ENCODE measurements around the gene SFTPA2.
"Not testable (repeated sequence)": the region's sequence is repeated elsewhere in the genome, so short reads cannot be mapped to it uniquely, and the experiment has no call there.

SFTPA2 gene

DNA sequence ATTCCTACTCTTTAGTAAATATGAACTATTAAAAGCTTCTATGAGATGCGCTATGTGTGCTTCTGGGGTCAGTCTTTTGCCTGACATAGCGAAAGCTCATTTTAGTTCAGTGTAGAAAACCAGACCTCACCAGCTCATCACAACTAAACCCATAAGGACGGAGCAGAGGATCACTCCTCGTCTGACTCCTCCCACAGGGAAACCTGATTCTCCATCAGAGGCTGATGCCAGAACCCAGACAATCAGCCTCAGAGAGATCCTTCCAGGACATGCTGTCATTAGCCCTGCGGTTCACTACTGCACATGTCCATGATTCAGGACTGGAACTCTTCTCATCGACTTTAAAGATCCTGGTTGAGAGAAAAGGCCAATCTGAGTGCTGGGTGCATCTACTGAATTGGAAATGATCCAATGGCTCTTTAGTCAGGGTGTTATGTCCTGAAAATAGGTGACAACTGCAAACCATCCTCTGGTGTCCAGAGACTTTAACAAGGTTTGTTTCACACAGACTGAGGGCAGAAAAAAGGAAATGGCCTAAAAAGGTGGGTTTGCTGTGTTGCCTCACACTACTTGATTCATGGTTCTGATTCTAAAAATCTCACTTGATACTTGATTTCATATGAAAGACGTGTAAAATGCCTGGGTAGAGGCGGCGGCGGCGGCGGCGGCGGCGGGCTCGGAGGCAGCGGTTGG, 48.2 kb downstream of the SFTPA2 start, which contains the start of gene EIF5AL1:
Gene EIF5AL1 (plus strand): TSS at position 643 of the 693 bp plus-strand sequence. CDS start 117 bp downstream, outside the sequence.
- not testable (repeated sequence) for DNase-seq (ENCODE audit: low spot score)

DNA sequence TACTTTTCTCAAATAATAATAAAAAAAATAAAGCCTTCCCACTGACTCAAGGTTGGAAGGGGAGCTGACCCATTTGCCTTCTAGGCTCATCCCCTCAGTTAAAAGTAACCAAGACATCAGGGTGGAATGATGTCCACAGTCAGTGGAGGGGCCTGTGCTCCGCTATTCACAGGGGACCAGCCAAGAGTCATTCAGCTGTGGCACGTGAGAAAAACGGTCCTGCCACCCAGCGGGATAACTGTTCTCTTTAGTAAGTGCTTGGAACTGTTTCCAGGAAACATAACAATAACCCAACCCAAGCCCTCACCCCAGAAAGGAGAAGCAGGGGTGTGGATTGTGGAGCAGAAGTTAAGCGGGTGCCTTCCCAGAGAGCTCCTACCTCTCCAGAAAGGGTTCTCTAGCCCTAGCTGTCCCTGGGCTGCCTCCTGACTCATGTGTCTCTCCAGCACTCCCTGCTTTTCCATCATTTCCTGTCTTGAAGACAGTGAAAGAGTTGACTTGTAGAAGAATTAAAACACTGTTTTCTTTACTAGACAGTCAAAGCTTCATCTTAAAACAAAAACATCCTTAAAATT, 50.2 kb downstream of the SFTPA2 start:
- not testable (repeated sequence) for DNase-seq (ENCODE audit: low spot score)

DNA sequence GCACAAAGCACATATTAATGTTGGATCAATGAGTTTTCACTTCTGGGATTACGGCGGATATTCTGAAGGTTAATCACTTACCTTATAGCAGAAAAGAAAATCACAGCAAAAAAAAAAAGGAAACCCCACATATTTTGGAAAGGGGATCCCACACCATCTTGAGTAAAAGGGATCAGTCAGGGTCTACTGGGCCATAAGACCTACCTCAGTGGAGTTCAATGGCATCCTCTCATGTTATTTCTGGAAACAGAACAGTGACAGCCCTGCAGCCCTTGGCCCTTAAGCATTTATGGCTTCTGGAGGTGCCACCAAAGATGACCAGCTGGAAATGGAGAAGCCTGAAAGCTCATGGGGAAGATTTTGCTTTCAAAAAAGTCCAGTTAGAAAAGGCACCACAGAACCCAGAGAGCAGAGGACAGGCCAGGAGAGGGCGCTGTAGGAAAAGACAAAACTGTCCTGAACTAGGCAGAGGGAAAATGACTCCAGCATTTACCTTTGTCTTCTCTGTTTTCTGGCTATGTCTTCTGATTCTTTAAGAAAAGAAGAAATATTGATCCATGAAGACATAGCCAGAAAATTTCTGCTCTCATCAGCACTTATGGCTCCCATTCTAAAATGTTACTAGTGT, 50.8 kb downstream of the SFTPA2 start:
- not testable (repeated sequence) for DNase-seq (ENCODE audit: low spot score)

DNA sequence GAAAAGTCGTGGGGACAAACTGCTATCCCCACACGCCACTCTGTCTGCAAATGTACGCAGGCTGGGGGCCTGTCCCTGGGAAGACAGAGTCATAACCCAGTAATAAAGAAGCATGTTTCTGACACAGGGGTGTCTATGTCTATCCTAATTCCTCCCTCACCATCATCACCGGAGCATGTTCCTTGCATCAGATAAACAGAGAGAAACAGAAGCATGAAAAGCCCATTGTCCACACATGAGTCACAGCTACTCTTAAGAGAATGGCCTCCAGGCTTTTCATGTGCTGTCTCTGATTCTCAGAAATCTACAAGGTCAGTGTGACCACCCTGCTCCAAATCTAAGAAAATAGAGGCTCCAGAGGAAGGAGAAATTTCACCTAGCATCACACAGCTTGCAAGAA, 52.0 kb downstream of the SFTPA2 start:
- DNase-seq (ENCODE audit: low spot score), result not testable (repeated sequence)

DNA sequence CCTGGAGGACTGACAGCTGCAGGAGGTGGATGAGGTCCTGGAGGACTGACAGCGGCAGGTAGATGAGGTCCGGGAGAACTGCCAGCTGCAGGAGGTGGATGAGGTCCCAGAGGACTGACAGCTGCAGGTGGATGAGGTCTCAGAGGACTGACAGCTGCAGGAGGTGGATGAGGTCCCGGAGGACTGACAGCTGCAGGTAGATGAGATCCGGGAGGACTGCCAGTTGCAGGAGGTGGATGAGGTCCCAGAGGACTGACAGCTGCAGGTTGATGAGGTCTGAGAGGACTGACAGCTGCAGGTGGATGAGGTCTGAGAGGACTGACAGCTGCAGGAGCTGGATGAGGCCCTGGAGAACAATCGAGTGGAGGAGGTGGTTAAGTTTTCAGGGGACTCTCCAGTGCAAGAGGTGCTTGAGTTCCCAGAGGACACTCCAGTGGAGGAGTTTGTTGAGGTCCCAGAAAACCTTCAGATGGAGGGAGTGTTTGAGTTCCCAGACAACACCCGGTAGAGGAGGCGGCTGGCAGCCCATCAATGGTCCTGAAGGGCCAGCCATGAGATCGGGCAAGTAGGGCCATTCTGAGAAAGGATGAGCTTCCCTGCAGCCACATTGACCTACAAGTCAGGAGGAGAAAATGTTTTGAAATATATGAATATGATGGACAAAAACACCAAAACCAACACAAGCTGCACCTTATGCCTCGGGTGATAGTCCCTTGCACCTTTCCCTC, 52.6 kb downstream of the SFTPA2 start:
- no peak for DNase-seq (ENCODE audit: low spot score)

Measured in NAMALWA (cell line).